KMS-11 (cell line): ENCODE results near the gene PRIMA1.

Experiments used
- H2AFZ ChIP-seq: fragments of 200-600 bp; sonication (generic); 2 replicates; pipeline ENCODE4 v1.6.1; 2016; ENCODE audit warnings: antibody characterized with exemption, mixed run types, low read depth
- H3K27ac ChIP-seq: fragments of 200-600 bp; sonication (generic); 2 replicates; pipeline ENCODE4 v1.6.1; 2016; ENCODE audit warnings: mild to moderate bottlenecking, mixed run types
- H3K27me3 ChIP-seq: fragments of 200-600 bp; sonication (generic); 2 replicates; pipeline ENCODE4 v1.6.1; 2017; ENCODE audit warnings: mild to moderate bottlenecking, low read depth, mixed run types, moderate library complexity; ENCODE audit not compliant: insufficient read depth
- H3K36me3 ChIP-seq: fragments of 200-600 bp; sonication (generic); 2 replicates; pipeline ENCODE4 v1.6.1; 2017; ENCODE audit warnings: mild to moderate bottlenecking, mixed run types; ENCODE audit not compliant: insufficient read depth
- H3K4me1 ChIP-seq: fragments of 200-600 bp; sonication (generic); 2 replicates; pipeline ENCODE4 v1.6.1; 2016; ENCODE audit warnings: mild to moderate bottlenecking, low read depth, mixed run types; ENCODE audit not compliant: poor library complexity, severe bottlenecking
- H3K4me2 ChIP-seq: fragments of 200-600 bp; sonication (generic); 2 replicates; pipeline ENCODE4 v1.7.0; 2016; ENCODE audit warnings: mild to moderate bottlenecking, mixed run types
- H3K4me3 ChIP-seq: fragments of 200-600 bp; sonication (generic); IDR thresholded peaks from 2 replicates; pipeline ENCODE4 v1.6.1; 2017; ENCODE audit warnings: low read depth, low read length, mixed read lengths; ENCODE audit not compliant: insufficient read depth
- H3K79me2 ChIP-seq: fragments of 200-600 bp; sonication (generic); 2 replicates; pipeline ENCODE4 v1.6.1; 2016; ENCODE audit warnings: low read depth, mixed run types; ENCODE audit not compliant: insufficient read depth
- H3K9ac ChIP-seq: fragments of 200-600 bp; sonication (generic); 2 replicates; pipeline ENCODE4 v1.6.1; 2016; ENCODE audit warnings: mild to moderate bottlenecking, mixed run types
- H4K20me1 ChIP-seq: fragments of 200-600 bp; sonication (generic); 2 replicates; pipeline ENCODE4 v1.6.1; 2016; ENCODE audit warnings: mild to moderate bottlenecking, mixed run types; ENCODE audit not compliant: insufficient read depth
- CTCF ChIP-seq: fragments of 200-600 bp; sonication (generic); conservative IDR thresholded peaks from 2 replicates; pipeline ENCODE4 v1.6.1; 2017; ENCODE audit warnings: low read depth, mild to moderate bottlenecking, antibody characterized with exemption, low read length, moderate library complexity, mixed read lengths

The PRIMA1 gene

GRCh38 chr14:93747102-93747501, 41.2 kb downstream of the PRIMA1 start:
- Histone ChIP-seq H4K20me1 (no peaks in the 10 kb centered on the region), H3K27ac (no peak overlapping the region), H3K79me2 (no peaks in the 10 kb centered on the region), H2AFZ (no peak overlapping the region), H3K9ac (no peak overlapping the region), H3K36me3 (no peaks in the 10 kb centered on the region), H3K4me2 (no peak overlapping the region), H3K4me1 (no peaks in the 10 kb centered on the region), H3K4me3 (no peak overlapping the region), H3K27me3 (no peaks in the 10 kb centered on the region)
- no peak for TF ChIP-seq CTCF

- Histone ChIP-seq H3K4me2 (no peak overlapping the region), H3K79me2 (no peaks in the 10 kb centered on the region), H3K4me1 (no peaks in the 10 kb centered on the region), H3K36me3 (no peaks in the 10 kb centered on the region), H3K9ac (no peak overlapping the region), H3K27ac (no peak overlapping the region), H3K4me3 (no peak overlapping the region), H2AFZ (no peak overlapping the region), H3K27me3 (no peaks in the 10 kb centered on the region), H4K20me1 (no peaks in the 10 kb centered on the region)
- TF ChIP-seq CTCF = no peak
These were observed 42.5 kb downstream of the PRIMA1 start for GRCh38 chr14:93745603-93746273.

- H3K4me2 ChIP-seq = no peak overlapping the region
- no peak for TF ChIP-seq CTCF
- H3K79me2 ChIP-seq = no peaks in the 10 kb centered on the region
- no peaks in the 10 kb centered on the region for H3K27me3 ChIP-seq
- no peak overlapping the region for H3K9ac ChIP-seq
- no peak overlapping the region for H3K4me3 ChIP-seq
- no peaks in the 10 kb centered on the region for H4K20me1 ChIP-seq
- H3K4me1 ChIP-seq = no peaks in the 10 kb centered on the region
- no peaks in the 10 kb centered on the region for H3K36me3 ChIP-seq
- no peak overlapping the region for H2AFZ ChIP-seq
- no peak overlapping the region for H3K27ac ChIP-seq
These were observed 43.4 kb downstream of the PRIMA1 start for GRCh38 chr14:93744876-93745275.

- Histone ChIP-seq H3K4me3 (no peak overlapping the region), H3K27ac (no peak overlapping the region), H3K36me3 (no peaks in the 10 kb centered on the region), H3K79me2 (no peaks in the 10 kb centered on the region), H2AFZ (no peak overlapping the region), H3K4me2 (no peak overlapping the region), H3K27me3 (no peaks in the 10 kb centered on the region), H3K9ac (no peak overlapping the region), H4K20me1 (no peaks in the 10 kb centered on the region), H3K4me1 (no peaks in the 10 kb centered on the region)
- TF ChIP-seq CTCF = no peak
These were observed 44.1 kb downstream of the PRIMA1 start for GRCh38 chr14:93744176-93744575.
